ENCODE data around the gene KIAA0513. TPM values are rescaled to one million over a fixed set of nuclear protein-coding genes. Genes with fewer than 3 reads are reported as not detected.
A peak's percentile ranks its signal among the peaks of the same experiment; 100 is the strongest.
"Not testable (repeated sequence)": the region's sequence is repeated elsewhere in the genome, so short reads cannot be mapped to it uniquely, and the experiment has no call there.

The KIAA0513 gene
- total RNA-seq, 2 donors from 2014 or later, result 14.7 to 15.8 TPM

DNA sequence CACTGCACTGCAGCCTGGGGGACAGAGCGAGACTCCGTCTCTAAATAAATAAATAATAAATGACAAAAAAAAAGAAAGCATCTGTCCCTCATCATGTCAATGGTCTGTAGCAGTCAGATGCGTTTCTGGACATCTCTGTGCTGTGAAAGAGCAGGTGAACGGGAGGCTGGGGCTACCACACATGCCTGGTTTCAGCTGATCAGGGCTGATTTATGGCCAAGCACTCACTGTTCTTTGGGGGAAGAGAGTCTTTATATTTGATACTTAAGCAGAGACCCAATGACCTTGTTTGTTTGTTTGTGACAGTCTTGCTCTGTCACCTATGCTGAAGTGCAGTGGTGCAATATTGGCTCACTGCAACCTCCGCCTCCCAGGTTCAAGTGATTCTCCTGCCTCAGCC lies 17.5 kb downstream of the KIAA0513 start:
- DNase-seq (ENCODE audit: low spot score), result no peak
- intact Hi-C loops (cut with DNase I), result no loop called here

DNA sequence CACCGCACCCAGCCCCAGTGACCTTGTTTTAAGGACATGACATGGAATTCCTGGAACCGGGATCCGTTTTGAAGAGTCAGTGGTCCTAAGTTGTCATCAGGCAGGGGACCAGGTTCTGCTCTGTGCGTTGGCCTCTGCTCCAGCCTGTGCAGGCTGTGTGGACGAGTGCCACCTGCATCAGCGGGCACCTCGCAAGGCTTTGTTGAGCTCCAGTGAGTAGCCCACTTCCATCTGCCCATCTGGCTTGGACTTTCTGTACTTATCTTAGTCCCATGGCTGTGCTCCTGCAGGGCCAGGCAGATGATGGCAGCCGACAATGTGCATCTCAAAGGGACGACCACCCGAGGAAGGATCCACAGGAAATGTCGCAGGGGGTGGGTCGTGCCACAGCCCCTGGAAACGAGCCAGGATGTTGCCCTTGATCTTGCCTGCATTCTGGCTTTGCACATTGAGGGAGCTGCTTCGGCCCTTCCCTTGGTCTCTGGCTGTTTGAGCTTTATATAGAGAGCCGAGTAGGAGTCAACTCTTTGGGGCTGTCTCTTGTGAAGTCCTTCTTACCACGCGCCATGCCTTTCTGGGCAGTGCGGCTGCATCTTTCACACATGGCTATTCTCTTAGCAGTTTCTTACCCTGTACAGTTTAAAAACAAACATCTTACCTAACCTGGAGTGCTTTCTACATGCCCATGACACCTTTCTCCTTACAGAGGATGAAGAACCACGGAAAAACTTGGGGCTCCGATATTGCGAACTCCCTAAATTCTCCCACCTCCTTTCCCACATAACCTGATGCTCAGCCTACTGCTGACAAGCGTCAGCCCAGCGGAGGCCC lies 18.3 kb downstream of the KIAA0513 start:
- no peak for DNase-seq (ENCODE audit: low spot score)
- intact Hi-C loops (cut with DNase I), result no loop called here

DNA sequence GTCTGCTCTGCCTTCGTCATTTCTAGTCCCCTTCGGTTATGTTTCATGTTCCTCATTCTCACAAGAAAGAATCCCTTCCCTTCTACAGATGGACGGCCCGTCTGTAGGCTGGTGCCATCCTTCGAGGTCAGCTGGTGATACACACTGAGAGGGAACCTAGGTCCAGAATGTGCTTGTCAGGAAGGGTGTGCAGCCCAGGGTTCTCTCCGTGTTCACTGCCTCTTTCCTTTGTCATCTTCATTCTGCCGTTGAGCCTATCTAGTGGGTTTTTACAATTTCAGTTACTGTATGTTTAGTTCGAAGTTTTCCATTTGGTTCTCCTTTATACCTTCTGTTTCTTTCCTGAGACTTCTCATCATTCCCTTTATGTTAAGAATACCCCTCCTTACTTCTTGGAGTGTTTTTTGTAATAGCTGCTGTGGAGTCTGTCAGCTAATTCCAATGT lies 18.9 kb downstream of the KIAA0513 start:
- no peak for DNase-seq (ENCODE audit: low spot score)
- intact Hi-C loops (cut with DNase I), result no loop called here

DNA sequence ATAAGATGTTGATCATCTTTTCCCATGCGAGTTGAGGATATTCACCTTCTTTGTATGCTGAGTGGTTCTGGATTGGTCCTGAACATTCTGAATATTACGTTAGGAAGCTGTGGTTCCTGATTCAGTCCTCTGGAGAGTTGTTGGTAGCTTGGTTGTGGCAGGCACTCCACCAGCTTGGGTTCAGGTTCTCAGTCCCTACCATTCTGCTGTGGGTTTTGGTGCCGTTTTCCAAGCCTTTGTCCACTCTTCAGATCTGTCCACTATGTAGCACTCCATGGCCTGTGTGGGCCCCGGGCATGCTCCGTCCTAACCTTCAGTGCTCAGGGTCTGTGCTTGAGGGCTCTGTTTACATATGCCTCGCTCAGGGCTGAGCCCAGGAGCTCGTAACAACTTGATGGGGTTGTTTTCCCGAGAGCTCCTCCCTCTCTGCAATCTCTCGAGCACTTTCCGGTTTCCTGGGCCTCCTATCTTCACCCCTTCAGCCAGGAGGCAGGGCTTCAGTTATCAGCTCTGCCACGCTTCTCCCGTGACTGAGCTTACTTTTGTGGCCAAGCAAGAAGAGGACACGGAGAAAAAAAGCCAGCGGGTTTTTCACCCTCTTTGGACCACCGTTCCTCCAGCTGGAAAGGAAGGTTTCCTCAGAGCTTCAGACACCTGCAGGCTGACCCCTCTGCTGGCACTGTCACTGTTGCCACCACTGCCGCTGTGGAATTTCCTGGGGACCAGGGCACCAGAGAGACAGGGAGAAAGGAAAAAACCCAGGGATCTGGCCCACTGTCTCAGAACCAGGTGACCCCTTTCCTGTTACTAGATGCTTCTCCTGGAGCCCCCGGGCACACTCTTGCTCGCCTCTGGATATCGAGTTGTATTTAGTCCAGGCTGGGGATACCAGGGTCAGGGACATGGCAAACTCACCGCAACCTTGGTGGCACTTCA lies 19.6 kb downstream of the KIAA0513 start:
- no peak for DNase-seq (ENCODE audit: low spot score)
- intact Hi-C loops (cut with DNase I), result no loop called here

DNA sequence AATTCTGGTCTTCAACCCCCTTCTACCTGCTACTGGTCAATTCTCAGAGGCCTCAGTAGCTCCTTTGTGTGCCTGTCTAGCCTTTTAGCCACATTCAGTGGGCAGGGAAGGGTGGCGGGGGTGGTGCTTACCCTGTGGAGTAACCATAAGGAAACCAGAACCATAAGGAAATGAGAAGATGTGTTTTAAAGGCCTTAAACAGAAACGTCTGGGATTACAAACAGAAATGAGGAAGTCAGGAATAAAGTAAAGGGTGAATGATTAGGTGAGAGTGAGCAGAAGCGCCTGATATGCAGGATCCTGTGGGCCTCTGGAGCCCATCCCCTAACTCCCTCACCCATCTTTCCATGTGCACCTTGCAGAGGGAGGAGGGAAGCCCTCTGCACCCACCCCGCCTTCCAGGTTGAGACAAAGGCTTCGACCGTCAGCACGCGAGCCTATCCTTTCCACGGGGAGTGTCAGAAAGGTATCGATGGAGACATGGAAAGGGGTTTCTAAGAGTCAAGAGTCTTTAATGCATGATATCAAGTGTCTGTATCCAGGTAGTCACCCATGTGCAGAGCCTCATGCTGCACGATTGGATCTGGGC lies 20.4 kb downstream of the KIAA0513 start:
- no peak for DNase-seq (ENCODE audit: low spot score)
- intact Hi-C loops (cut with DNase I), result no loop called here

DNA sequence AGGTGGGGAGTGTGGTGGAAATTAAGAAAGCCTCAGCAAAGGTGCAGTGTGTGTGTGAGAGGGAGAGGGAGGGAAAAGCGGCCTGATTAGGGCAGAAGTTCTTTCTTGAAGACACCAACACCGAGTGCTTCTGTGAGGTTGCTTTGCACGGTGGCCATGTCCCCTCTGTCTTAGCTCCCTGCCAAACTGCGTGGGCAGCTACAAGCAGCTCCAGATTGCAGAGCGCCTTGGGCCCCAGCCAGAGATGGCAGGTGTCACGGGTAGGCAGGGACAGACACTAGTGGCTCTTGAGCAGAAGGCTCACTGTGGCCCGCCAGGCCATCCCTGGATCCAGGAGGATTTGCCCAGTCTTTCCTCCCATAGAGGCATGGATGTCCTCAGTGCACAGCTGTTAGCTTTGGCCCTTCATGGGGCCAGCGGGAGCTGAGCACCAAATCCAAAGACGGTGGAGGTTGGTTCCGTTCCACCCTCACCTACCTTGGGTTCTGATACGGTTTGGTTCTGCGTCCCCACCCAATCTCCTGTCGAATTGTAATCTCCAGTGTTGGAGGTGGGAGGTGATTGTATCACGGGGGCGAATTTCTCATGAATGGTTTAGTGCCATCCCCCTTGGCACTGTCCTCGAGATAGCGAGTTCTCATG lies 21.4 kb downstream of the KIAA0513 start:
- no peak for DNase-seq (ENCODE audit: low spot score)
- intact Hi-C loops (cut with DNase I), result no loop called here

DNA sequence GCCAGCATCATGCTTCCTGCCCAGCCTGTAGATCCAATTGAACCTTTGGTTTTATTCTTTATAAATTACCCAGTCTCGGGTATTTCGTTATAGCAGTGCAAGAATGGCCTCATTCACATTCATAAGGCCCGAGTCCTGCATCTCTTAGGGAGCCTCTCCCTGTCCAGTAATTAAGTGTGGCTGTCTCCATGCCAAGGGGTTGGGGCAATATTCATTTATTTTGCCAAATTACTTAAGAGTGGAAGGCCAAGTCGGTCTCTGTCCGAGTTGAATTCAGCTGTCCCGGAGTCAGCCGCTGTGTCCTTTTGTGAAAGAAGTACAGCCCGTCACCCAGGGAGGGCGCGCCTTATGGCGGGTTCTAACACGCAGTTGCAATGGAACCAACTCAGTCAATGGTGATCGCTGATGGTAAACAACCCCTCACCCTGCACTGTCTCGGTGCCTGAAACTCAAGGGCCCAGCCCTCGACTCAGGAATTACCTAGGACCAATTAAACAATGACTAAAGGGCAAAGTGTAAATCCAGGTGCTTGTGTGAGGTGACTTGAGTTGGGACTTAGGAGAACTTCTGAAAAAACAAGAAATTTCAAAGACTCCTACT lies 22.2 kb downstream of the KIAA0513 start:
- intact Hi-C loops (cut with DNase I), result no loop called here
- no peak for DNase-seq (ENCODE audit: low spot score)

DNA sequence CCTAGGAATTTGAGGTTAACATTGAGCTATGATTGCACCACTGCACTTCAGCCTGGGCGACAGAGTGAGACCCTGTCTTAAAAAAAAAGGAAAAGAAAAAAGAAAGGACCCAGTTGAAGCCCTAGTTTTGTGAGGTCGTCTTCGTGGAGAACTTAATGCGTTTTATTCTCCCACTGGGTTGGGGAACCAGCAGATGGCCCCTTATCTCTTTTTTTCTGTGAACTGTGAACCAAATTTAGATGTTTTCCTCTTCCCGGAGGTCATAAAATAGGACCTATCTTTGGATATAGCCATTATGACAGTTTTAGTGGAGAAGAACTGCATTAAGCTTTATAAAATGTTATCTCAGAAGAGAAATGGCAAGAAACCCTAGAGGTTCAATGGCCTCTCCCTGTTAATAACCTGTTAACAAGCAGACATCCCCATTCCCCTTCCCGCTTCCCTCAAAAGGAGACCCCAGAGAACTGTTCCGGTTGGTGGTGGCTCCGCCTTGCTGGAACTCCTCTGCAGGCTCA lies 23.5 kb downstream of the KIAA0513 start:
- no peak for DNase-seq (ENCODE audit: low spot score)

DNA sequence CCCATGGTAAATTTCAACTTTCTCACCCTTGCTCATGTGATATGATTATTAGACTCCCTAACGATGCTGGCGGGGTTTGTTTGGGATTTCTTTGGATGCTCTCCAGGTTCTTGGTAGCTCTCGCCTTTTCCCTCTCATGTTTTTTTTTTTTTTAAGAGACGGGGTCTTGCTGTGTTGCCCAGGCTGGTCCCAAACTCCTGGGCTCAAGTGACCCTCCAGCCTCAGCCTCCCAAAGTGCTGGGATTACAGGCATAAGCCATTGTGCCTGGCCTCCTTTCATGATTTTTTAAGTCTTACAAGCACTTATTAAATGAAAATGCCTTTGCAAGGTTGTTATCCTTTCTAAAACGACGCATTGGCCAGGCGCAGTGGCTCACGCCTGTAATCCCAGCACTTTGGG lies 24.1 kb downstream of the KIAA0513 start:
- no peak for DNase-seq (ENCODE audit: low spot score)

More for the DNA sequence above, 23.5 kb downstream of the KIAA0513 start:
- intact Hi-C loops (cut with DNase I), result no loop called here

DNA sequence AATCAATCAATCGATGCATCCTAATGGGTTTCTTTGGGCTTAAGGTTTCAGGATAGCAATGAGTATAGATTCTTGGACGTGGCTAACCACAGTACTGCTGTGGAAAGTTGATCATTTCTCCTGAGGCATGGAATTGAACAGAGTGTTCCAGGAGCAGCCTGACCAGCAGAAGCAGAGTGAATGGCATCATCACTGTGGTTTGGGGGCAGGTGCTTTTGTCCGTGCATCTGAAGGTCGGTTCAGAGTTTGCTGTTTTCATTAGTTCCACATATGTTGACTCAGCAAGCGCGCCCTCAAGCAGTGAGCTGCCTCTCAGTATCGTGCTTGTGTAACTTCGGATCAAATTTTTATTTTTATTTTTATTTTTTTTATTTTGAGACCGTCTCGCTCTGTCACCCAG lies 24.9 kb downstream of the KIAA0513 start:
- no peak for DNase-seq (ENCODE audit: low spot score)

More for the DNA sequence above, 24.1 kb downstream of the KIAA0513 start:
- intact Hi-C loops (cut with DNase I), result no loop called here

DNA sequence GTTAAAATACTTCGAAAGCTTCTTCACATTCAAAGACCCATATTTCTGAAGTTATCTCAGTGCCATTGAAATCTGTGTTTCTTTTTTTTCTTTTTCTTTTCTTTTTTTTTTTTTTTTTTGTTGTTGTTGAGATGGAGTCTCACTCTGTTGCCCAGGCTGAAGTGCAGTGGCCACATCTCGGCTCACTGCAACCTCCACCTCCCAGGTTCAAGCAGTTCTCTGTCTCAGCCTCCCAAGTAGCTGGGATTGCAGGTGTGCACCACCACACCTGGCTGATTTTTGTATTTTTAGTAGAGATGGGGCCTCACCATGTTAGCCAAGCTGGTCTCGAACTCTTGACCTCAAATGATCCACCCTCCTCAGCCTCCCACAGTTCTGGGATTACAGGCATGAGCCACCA lies 26.7 kb downstream of the KIAA0513 start:
- DNase-seq (ENCODE audit: low spot score); intact Hi-C loops (cut with DNase I): not testable (repeated sequence)

More for the DNA sequence above, 24.9 kb downstream of the KIAA0513 start:
- intact Hi-C loops (cut with DNase I), result no loop called here

DNA sequence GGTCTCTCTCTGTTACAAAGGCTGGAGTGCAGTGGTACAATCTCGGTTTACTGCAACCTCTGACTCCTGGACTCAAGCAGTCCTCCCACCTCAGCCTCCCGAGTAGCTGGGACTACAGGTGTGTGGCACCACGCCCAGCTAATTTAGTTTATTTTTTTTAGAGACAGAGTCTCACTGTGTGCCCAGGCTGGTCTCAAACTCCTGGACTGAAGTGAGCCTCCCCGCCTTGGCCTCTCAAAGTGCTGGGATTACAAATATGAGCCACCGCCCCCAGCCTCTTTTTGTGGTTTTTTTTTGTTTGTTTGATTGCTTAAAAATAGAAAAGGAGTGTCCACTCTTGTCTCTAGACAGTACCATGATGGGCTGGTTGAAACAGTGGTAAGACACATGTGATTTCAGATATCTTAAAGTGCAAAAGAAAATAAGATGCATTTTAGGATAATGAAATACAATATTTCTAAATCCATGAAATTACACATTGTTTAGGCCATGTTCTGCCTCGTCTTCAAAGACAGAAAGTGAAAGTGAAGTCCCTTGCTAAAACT lies 27.4 kb downstream of the KIAA0513 start:
- intact Hi-C loops (cut with DNase I), result no loop called here
- DNase-seq (ENCODE audit: low spot score), result no peak

DNA sequence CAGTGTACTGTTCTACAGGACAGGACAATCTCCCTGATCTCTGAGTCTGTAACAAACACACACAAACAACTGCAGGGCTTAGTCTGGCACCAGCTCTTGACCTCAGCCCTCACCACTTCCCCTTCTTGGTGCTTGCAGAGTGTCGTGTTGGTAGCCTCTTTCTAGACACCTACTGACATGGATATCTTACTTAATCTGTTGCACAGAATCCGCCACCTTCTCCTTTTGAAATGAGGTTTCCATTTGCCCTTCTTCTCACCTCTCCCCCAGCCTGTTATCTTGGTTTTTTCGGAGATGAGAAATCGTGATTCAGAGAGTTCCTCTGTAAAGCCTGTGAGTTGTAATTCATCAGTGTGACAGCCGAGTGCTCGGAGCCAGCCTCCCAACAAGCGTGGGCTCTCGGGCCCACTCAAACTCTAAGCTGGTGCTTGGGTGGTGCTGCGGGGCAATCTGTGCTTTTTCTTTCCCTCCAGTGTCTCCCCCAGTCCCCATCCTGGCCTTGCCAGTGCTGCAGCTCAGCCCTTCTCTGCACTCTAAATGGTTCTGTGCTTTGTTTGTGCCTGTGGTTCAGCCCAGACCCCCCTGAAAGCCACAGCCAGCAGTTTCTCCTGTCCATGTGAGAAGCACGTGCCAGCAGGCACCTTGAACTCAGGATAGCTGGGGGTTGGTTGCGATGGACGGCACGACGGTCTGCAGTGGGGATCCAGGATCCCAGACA lies 28.1 kb downstream of the KIAA0513 start:
- intact Hi-C loops (cut with DNase I), result no loop called here
- DNase-seq (ENCODE audit: low spot score), result peak; percentile 86

DNA sequence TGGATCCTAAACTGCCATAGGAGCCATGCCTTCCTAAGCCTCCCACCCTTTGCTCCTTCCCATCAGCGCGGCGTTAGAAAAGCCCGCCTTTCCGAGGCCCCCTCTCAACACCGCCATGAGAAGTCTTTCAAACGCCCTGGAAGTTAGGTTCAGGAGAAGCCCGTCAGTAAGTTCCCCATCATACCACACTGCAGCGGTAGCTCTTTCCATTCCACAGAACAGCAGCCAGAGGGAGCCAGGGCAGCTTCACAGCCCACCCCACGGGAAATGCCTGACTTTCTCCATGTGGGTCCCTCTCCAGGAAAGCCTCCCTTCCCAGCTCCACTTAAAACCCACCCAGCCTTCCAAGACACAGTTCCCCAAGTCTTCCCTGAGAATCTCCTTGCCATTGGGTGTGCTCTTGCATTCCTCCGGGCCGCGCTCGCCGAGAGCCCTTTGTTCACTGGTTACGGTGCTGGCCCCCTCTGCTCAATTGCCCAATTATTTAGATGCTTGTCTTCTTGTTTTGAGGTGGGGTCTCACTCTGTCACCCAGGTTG lies 28.7 kb downstream of the KIAA0513 start:
- intact Hi-C loops (cut with DNase I), result no loop called here
- DNase-seq (ENCODE audit: low spot score), result no peak

DNA sequence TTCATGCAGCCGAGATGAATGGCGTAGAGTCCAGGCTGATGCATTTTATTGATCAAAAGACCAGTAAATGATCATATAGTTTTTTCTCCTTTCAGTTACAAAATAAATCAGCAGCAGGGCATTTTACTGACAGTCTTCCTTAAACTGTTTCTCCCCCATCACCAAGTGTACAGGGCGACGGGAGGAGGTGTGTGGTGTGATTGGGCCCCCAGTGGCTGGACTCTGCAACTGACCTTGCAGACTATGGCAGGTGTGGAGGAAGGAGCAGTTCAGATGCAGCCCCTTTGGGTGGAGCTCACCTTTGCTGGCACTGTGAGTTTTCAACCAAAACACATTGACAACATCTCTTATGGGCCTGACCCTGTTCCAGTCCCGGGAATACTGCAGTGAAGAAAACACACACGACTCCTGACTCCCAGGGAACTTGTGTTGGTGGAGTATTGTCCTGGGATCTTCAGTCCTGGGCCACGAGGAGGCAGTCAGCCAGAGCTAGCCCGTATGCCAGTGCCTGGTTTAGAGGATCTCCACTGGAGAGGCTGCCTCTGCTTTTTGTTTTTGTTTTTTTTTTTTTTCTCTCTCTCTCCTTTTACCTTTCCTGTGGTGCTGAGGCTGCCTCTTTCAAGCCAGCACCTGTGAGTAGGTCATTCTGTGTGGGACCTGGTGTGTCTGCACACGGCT lies 29.8 kb downstream of the KIAA0513 start:
- intact Hi-C loops (cut with DNase I), result no loop called here
- no peak for DNase-seq (ENCODE audit: low spot score)

DNA sequence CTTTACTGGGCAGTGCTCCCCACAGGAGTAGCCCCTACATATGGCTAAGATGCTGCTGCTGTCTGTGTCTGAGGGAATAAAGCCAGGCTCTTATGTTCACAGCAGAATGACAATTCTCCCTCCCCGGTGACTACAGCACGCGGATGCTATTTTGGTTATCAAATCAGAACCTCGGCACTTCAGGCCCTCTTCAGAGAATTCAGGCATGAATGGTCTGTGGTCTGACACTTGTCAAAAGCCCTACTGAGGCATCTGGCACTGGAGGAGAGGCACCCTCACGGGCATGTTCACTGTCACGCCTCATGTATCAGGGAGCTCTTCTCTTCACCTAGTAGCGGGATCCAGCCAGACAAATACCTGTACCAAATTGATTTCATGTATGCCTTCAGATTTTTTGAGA lies 30.4 kb downstream of the KIAA0513 start:
- intact Hi-C loops (cut with DNase I), result no loop called here
- DNase-seq (ENCODE audit: low spot score), result no peak

DNA sequence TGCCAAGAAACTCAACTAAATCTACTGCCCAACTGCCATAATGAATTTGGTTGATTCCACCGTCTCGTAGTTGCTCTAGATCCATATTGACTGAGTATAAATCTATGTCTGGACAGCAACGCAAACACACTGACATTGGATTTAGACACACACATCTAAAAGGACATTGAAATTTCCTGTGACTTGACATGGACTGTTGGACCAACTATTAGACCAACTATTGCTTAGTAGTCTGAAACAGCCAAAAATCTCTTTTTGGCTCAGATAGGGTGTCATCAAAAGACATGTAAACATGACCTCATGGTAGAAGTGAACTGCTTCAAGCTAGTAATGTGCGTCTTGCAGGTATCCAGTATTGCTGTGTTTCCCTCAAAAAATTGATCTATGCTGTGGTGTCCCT lies 31.3 kb downstream of the KIAA0513 start:
- intact Hi-C loops (cut with DNase I), result no loop called here
- no peak for DNase-seq (ENCODE audit: low spot score)
